ENCODE measurements around the gene SAG. TPM values are rescaled to one million over a fixed set of nuclear protein-coding genes. Genes with fewer than 3 reads are reported as not detected.

The SAG gene
- total and polyA plus RNA-seq, 2 donors (not counting 3 experiments of a cell fraction or from before 2014, with no cell fraction given), result not detected

DNA sequence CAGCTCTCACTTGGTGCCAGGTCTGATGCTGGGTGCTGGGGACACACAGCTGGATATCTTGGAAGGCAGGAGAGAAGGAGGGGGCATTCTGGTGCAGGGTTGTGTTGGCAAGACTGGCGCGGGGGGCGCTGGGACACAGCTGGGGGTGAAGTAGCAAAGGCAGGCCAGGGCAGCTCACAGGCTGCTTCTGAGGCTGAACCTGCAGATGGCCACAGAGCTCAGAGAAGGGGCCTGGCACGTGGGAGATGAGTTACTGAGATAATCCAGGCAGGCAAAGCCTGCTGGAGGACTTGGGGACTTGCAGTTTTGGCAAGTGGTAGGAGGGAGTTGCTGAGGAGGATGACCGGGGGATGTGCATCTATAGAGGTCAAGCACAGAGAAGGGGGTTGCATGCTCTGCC lies 30.4 kb downstream of the SAG start:
- ChIA-PET CTCF (no interaction called here), POLR2A (no interaction called here)
- FAIRE-seq (no peak), DNase-seq (ENCODE audit: low read depth, low spot score) (no peak)
- BruUV-seq (replicated peaks), result no TSS peak
- TF ChIP-seq, protein P1, sequence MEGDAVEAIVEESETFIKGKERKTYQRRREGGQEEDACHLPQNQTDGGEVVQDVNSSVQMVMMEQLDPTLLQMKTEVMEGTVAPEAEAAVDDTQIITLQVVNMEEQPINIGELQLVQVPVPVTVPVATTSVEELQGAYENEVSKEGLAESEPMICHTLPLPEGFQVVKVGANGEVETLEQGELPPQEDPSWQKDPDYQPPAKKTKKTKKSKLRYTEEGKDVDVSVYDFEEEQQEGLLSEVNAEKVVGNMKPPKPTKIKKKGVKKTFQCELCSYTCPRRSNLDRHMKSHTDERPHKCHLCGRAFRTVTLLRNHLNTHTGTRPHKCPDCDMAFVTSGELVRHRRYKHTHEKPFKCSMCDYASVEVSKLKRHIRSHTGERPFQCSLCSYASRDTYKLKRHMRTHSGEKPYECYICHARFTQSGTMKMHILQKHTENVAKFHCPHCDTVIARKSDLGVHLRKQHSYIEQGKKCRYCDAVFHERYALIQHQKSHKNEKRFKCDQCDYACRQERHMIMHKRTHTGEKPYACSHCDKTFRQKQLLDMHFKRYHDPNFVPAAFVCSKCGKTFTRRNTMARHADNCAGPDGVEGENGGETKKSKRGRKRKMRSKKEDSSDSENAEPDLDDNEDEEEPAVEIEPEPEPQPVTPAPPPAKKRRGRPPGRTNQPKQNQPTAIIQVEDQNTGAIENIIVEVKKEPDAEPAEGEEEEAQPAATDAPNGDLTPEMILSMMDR (IDR thresholded peaks at IDR 0.05; ENCODE audit: extremely low read depth in 1 of 2, insufficient read depth in 1 of 2, low read depth in 1 of 2, low read length in 2 of 2), result no peak
- no peak for TF ChIP-seq POLR2A (IDR thresholded peaks at IDR 0.05; ENCODE audit: low read depth, low read length)
- no peak for TF ChIP-seq FOS (IDR thresholded peaks at IDR 0.05; ENCODE audit: borderline replicate concordance, insufficient read depth, low read length)
- TF ChIP-seq POLR2AphosphoS5 (IDR thresholded peaks at IDR 0.05; ENCODE audit: insufficient read depth, low read depth, low read length), result no peak
- TF ChIP-seq, protein P2, sequence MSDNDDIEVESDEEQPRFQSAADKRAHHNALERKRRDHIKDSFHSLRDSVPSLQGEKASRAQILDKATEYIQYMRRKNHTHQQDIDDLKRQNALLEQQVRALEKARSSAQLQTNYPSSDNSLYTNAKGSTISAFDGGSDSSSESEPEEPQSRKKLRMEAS (IDR thresholded peaks at IDR 0.05; ENCODE audit: insufficient read depth, insufficient read length), result no peak
- no peak for TF ChIP-seq JUN (IDR thresholded peaks at IDR 0.05; ENCODE audit: borderline replicate concordance, insufficient read depth, insufficient read length, low read depth)
- TF ChIP-seq MYC (IDR thresholded peaks at IDR 0.05; ENCODE audit: low read depth, low read length), result no peak
- no peak for TF ChIP-seq EZH2 (IDR thresholded peaks at IDR 0.05; ENCODE audit: borderline replicate concordance, low read depth, low read length, severe bottlenecking)
- TF ChIP-seq GATA2 (IDR thresholded peaks at IDR 0.05; ENCODE audit: insufficient read depth, insufficient read length, low read depth, low read length), result no peak
- Histone ChIP-seq H3K36me3 (ENCODE audit: control insufficient read depth in 2 of 2, extremely low read depth in 1 of 2, insufficient read depth in 2 of 2, low read length in 2 of 2) (no peaks in the 10 kb centered on the region), H3K9ac (replicated peaks; ENCODE audit: extremely low read depth, insufficient read depth, low read length) (no peak overlapping the region), H4K20me1 (replicated peaks; ENCODE audit: control insufficient read depth, extremely low read depth, insufficient read depth, low read length) (no peaks in the 10 kb centered on the region), H3K4me1 (ENCODE audit: control insufficient read depth, extremely low read depth, insufficient read depth, low read length) (no peaks in the 10 kb centered on the region), H3K9me1 (replicated peaks; ENCODE audit: control insufficient read depth, extremely low read depth, insufficient read depth, low read length) (no peaks in the 10 kb centered on the region), H3K4me3 (replicated peaks in 1 of 3; ENCODE audit: insufficient read depth in 1 of 3, low read depth in 1 of 3, low read length in 3 of 3) (no peak overlapping the region), H2AFZ (ENCODE audit: low read depth, low read length) (no peak overlapping the region), H3K27ac (ENCODE audit: insufficient read depth, low read depth, low read length) (no peak overlapping the region), H3K79me2 (ENCODE audit: control insufficient read depth, insufficient read depth, low read length) (no peaks in the 10 kb centered on the region), H3K4me2 (ENCODE audit: insufficient read depth, low read length) (no peak overlapping the region), H3K9me3 (replicated peaks; ENCODE audit: control insufficient read depth, insufficient read depth, low read length) (no peaks in the 10 kb centered on the region), H3K27me3 (ENCODE audit: control insufficient read depth in 2 of 2, insufficient read depth in 2 of 2, low read length in 2 of 2) (peaks cover 0 to 2% of the 10 kb centered on the region in 2 experiments)
- intact Hi-C loops (cut with micrococcal nuclease), result no loop called here
- dilution Hi-C loops (cut with MboI; ENCODE audit: extremely low pct_ligation_motif_present, low sequenced_read_pairs), result no loop called here
